K562 (cell line): Measurements from ENCODE around the gene ERMARD. TPM values are rescaled to one million over a fixed set of nuclear protein-coding genes. Genes with fewer than 3 reads are reported as not detected.

Experiments used
- ATAC-seq: fragments of 200-7000 bp; cut with Tn5 transposase; 3 replicates; pipeline ENCODE4 v1.9.1; 2020; ENCODE audit warnings: moderate library complexity
- BruUV-seq: library from RNA; stranded (reverse); fragments of 400-500 nt; replicated peaks from 2 replicates; lab custom pipeline; 2021; lab: Mats Ljungman, UMichigan
- CTCF ChIA-PET: fragments of 300-600 bp; formaldehyde crosslinking; extraction: SDS; loops from one replicate; lab custom pipeline; 2021; ENCODE audit warnings: low intra/inter-chr PET ratio; lab: Yijun Ruan, JAX
- POLR2A ChIA-PET: fragments of 300-600, 350-650 bp; sonication (Branson Sonifier 250); formaldehyde crosslinking; extraction: SDS; loops from one replicate; lab custom pipeline; 2021; ENCODE audit warnings: antibody characterized with exemption, inconsistent platforms; lab: Yijun Ruan, JAX
- DNase-seq, 4 experiments: peaks; one replicate each; pipeline versions ENCODE4 v3.0.0 to v3.0.0-alpha.2; 2011 to 2018; ENCODE audit warnings: low spot score in 3 of 4, mixed read lengths in 3 of 4; ENCODE audit errors: extremely low read depth in 1 of 4
- FAIRE-seq: peaks from 2 replicates; lab custom pipeline; 2011; peaks lifted over from hg19 to GRCh38; lab: Jason Lieb, UNC
- H2AFZ ChIP-seq: 2 replicates; pipeline ENCODE4 v1.6.0; 2011; ENCODE audit warnings: low read depth, low read length, control low read depth, inconsistent platforms
- H3K27ac ChIP-seq: fragments of 200-600 bp; 3 replicates; pipeline ENCODE4 v1.8.0; 2011; ENCODE audit warnings: low read depth, mild to moderate bottlenecking, control low read depth, inconsistent platforms, low read length, moderate library complexity, mixed read lengths; ENCODE audit errors: extremely low read depth
- H3K27me3 ChIP-seq, 2 experiments: fragments of 300-600 bp in 1 of 2; 2 replicates in 1 of 2; 3 replicates in 1 of 2; pipeline versions ENCODE4 v1.6.0 to v1.8.0; 2011; ENCODE audit warnings: inconsistent platforms in 2 of 2, low read length in 2 of 2, mild to moderate bottlenecking in 1 of 2, mixed read lengths in 1 of 2, moderate library complexity in 1 of 2; ENCODE audit not compliant: control insufficient read depth in 2 of 2, insufficient read depth in 2 of 2
- H3K36me3 ChIP-seq: fragments of 300-600 bp; 3 replicates; pipeline ENCODE4 v1.8.0; 2011; ENCODE audit warnings: mild to moderate bottlenecking, low read length, inconsistent platforms; ENCODE audit not compliant: control insufficient read depth, insufficient read depth
- H3K4me1 ChIP-seq, 2 experiments: fragments of 200-600 bp in 1 of 2; replicated peaks in 1 of 2; 2 replicates in 1 of 2; 3 replicates in 1 of 2; pipeline versions ENCODE4 v1.5.1 to v1.8.0; 2011; ENCODE audit warnings: inconsistent platforms in 2 of 2, low read length in 2 of 2, mild to moderate bottlenecking in 1 of 2, mixed read lengths in 1 of 2, moderate library complexity in 1 of 2; ENCODE audit not compliant: control insufficient read depth in 2 of 2, insufficient read depth in 2 of 2
- H3K4me2 ChIP-seq: 2 replicates; pipeline ENCODE4 v1.6.1; 2011; ENCODE audit warnings: low read length, control low read depth, inconsistent platforms, mixed read lengths; ENCODE audit not compliant: insufficient read depth
- H3K4me3 ChIP-seq: fragments of 200-600 bp; sonication (generic), shearing (Covaris generic); 2 replicates; pipeline ENCODE4 v1.5.1; 2016; ENCODE audit warnings: control low read depth, inconsistent platforms
- H3K79me2 ChIP-seq: fragments of 200-600 bp; 3 replicates; pipeline ENCODE4 v1.8.0; 2011; ENCODE audit warnings: low read length, inconsistent platforms; ENCODE audit not compliant: control insufficient read depth, insufficient read depth
- H3K9ac ChIP-seq, 2 experiments: 2 replicates each; pipeline versions ENCODE4 v1.6.0 to v1.6.1; 2011; ENCODE audit warnings: low read depth in 2 of 2, low read length in 2 of 2, control low read depth in 1 of 2, inconsistent platforms in 1 of 2, mild to moderate bottlenecking in 1 of 2, mixed read lengths in 1 of 2; ENCODE audit not compliant: insufficient read depth in 1 of 2
- H3K9me1 ChIP-seq: one replicate; pipeline ENCODE4 v1.6.0; 2011; ENCODE audit warnings: inconsistent platforms, mild to moderate bottlenecking, low read length, moderate library complexity; ENCODE audit not compliant: control insufficient read depth, insufficient read depth
- H3K9me3 ChIP-seq: replicated peaks from 2 replicates; pipeline ENCODE4 v1.5.1; 2011; ENCODE audit warnings: low read depth, low read length, inconsistent platforms; ENCODE audit not compliant: control insufficient read depth, insufficient read depth
- H4K20me1 ChIP-seq: replicated peaks from 2 replicates; pipeline ENCODE4 v1.6.1; 2011; ENCODE audit warnings: low read length, inconsistent platforms, mixed read lengths; ENCODE audit not compliant: control insufficient read depth, insufficient read depth
- EGR1 ChIP-seq: fragments of 450-650 bp; conservative IDR thresholded peaks from 2 replicates; pipeline ENCODE4 v1.6.1; 2017; ENCODE audit warnings: mild to moderate bottlenecking
- FOSL1 ChIP-seq: fragments of 200-800 bp; sonication (Bioruptor generic); conservative IDR thresholded peaks from 2 replicates; pipeline ENCODE4 v1.6.1; 2016; ENCODE audit warnings: missing genetic modification characterization, missing compliant biosample characterization
- FOXA1 ChIP-seq: fragments of 450-650 bp; IDR thresholded peaks from 2 replicates; pipeline ENCODE4 v1.6.1; 2016; ENCODE audit warnings: mild to moderate bottlenecking, borderline replicate concordance
- HMG20A ChIP-seq: fragments of 450-650 bp; formaldehyde crosslinking; conservative IDR thresholded peaks from 2 replicates; pipeline ENCODE4 v1.4.0; 2020; ENCODE audit warnings: mild to moderate bottlenecking, mixed read lengths
- ILK ChIP-seq: fragments of 450-650 bp; IDR thresholded peaks from 2 replicates; pipeline ENCODE4 v1.6.1; 2016; ENCODE audit warnings: missing genetic modification characterization, low read depth, mild to moderate bottlenecking, missing compliant biosample characterization, moderate library complexity, borderline replicate concordance
- NR1H2 ChIP-seq: sonication (generic); formaldehyde crosslinking; IDR thresholded peaks from 2 replicates; pipeline ENCODE4 v1.4.0; 2020; ENCODE audit warnings: mild to moderate bottlenecking, missing genetic modification reagents
- PCBP1 ChIP-seq: fragments of 200-400 bp; formaldehyde crosslinking; IDR thresholded peaks from 2 replicates; pipeline ENCODE4 v1.6.1; 2018; ENCODE audit warnings: mild to moderate bottlenecking, low read depth, low read length; ENCODE audit not compliant: poor library complexity, severe bottlenecking
- PHF8 ChIP-seq: fragments of 200-600 bp; sonication (generic); IDR thresholded peaks from 2 replicates; pipeline ENCODE4 v1.6.1; 2012; ENCODE audit warnings: mixed run types, mild to moderate bottlenecking, inconsistent platforms, low read length, moderate library complexity, borderline replicate concordance
- POU5F1 ChIP-seq: fragments of 150-350 bp; IDR thresholded peaks from 2 replicates; pipeline ENCODE4 v1.6.1; 2014; ENCODE audit warnings: borderline replicate concordance, low read length, low read depth, mild to moderate bottlenecking; ENCODE audit not compliant: partially characterized antibody
- PURB ChIP-seq: sonication (generic); formaldehyde crosslinking; IDR thresholded peaks from 2 replicates; pipeline ENCODE4 v1.9.0; 2021; ENCODE audit warnings: low read depth, mild to moderate bottlenecking, missing genetic modification reagents
- RCOR1 ChIP-seq, 2 experiments: IDR thresholded peaks; 2 replicates each; pipeline ENCODE4 v1.6.1; 2012; ENCODE audit warnings: low read depth in 2 of 2, low read length in 2 of 2, borderline replicate concordance in 1 of 2, improper control_type of control experiment in 1 of 2
- TARDBP ChIP-seq: fragments of 450-650 bp; IDR thresholded peaks from 2 replicates; pipeline ENCODE4 v1.6.1; 2016
- ZNF644 ChIP-seq: fragments of 200-800 bp; sonication (Bioruptor generic); IDR thresholded peaks from 2 replicates; pipeline ENCODE4 v1.6.1; 2016; ENCODE audit warnings: low read depth, missing genetic modification characterization, missing compliant biosample characterization
- WGBS: fragments of 100-300 bp; shearing (Covaris generic); methylation state at CpG from one replicate; pipeline ENCODE4 v1.1.6; 2016; ENCODE audit warnings: low coverage, mixed read lengths; ENCODE audit not compliant: insufficient coverage; ENCODE audit errors: missing lambda C conversion rate; 5-methylcytosine and 5-hydroxymethylcytosine counted together
- in situ Hi-C: fragments of 300-500 bp; cut with MboI; formaldehyde crosslinking; loops from 4 replicates; pipeline ENCODE4 v1.15.0; 2018; ENCODE audit warnings: inconsistent platforms, mixed read lengths
- intact Hi-C: fragments of 100-400 bp; cut with micrococcal nuclease; formaldehyde crosslinking; loops from 2 replicates; pipeline ENCODE4 v1.14.2; 2022
- polyA plus RNA-seq, 8 experiments: library from polyadenylated mRNA; depleted of rRNA in 4 of 8; stranded (reverse) in 5 of 8; unstranded in 3 of 8; fragments of >200 nt; fragmentation: Nextera tagmentation in 2 of 8; fragmentation: Illumina TruSeq in 1 of 8; extraction: Ambion mirVana in 2 of 8; extraction: Trizol in 1 of 8; gene quantifications; 2 replicates each; pipeline versions ENCODE4 v1.2.1 to v1.2.3, GENCODE V29; 2011 to 2014; ENCODE audit warnings: inconsistent platforms in 1 of 8, missing spikeins in 1 of 8
- total RNA-seq, 7 experiments: library from RNA; depleted of rRNA in 6 of 7; stranded (reverse); fragments of >200 nt in 6 of 7; fragmentation: Illumina TruSeq in 2 of 7; extraction: Trizol in 2 of 7; gene quantifications; 2 replicates each; pipeline versions ENCODE4 v1.2.1 to v1.2.3, GENCODE V29; 2011 to 2021; ENCODE audit warnings: low replicate concordance in 1 of 7
- TF ChIP-seq, protein P1 (sequence below): fragments of 250-450 bp; sonication (Bioruptor Pico); IDR thresholded peaks from 2 replicates; pipeline ENCODE4 v1.8.0; 2021; ENCODE audit warnings: moderate library complexity, mild to moderate bottlenecking, inconsistent platforms

The ERMARD gene
- total and polyA plus RNA-seq, 9 of the 15 experiments (the other 6 are each of a cell fraction or from before 2014, with no cell fraction given), result 14.5 to 68.6 (median 27.7) TPM

DNA sequence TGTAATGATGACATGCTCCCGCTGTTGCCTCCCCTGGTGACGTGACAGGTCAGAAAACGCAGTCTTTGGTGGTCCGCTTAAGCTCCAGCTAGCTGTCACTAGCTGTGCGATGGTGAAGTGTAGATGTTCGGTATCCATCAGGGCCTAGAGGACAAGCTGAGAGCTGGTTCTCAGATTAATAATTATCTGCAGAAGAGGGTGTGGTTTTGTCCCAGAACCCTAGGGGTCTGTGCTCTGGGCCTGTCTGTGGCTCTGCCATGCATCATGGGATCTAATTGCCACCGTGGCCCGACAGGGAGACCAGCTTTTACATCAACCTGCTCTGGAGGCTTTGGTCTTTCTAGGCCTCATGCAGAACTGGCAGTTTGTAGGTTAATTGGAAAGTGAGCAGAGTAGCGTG lies 34.1 kb downstream of the ERMARD start (continued):
- no peak for TF ChIP-seq PCBP1

DNA sequence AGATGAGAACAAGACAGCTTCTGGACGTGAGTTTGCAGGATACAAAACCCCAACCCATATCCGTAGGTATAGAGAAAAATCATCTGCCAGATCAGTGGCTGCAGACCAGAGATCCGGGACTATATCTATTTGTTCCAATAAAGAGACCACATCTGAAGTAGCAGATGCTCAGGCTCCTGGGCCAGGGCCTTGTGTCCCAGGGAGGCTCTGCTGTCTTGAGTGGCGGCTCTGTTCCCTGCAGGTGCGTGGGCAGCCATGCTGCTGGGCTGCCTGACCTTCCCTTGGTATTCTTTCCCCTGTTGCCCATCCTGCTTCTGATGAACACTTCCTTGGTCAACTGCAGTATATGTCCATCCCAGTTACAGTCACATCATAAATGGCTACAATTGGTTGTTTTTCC lies 34.9 kb downstream of the ERMARD start:
- H3K27ac ChIP-seq, result no peak overlapping the region
- no peak for DNase-seq
- peaks cover 26 to 54% of the 10 kb centered on the region in 2 experiments; a peak in 4 of 5 replicates for H3K27me3 ChIP-seq
- CTCF ChIA-PET, result no interaction called here
- no peak overlapping the region for H3K4me3 ChIP-seq
- 3% methylated on average over 5 of the region's 5 CpGs for WGBS
- TF ChIP-seq RCOR1 (IDR thresholded peaks at IDR 0.05; ENCODE audit: borderline replicate concordance in 1 of 2, low read depth in 2 of 2, low read length in 2 of 2), result no peak
- TF ChIP-seq FOSL1 (tag), result no peak
- TF ChIP-seq TARDBP, result no peak
- TF ChIP-seq FOXA1, result no peak
- no peak for TF ChIP-seq PHF8
- no peak for TF ChIP-seq POU5F1
- no peak for TF ChIP-seq EGR1
- TF ChIP-seq NR1H2 (CRISPR knock-in tag), result no peak
- no peak for TF ChIP-seq HMG20A
- TF ChIP-seq, protein P1, sequence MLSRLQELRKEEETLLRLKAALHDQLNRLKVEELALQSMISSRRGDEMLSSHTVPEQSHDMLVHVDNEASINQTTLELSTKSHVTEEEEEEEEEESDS (CRISPR knock-in tag), result no peak
- no peak for TF ChIP-seq PURB (CRISPR knock-in tag)
- no peak for TF ChIP-seq ILK (tag)
- no peak for TF ChIP-seq ZNF644 (tag)
- TF ChIP-seq, all 486 proteins: peak for 0
- FAIRE-seq (no peak), ATAC-seq (no peak)
- Histone ChIP-seq H3K36me3 (no peaks in the 10 kb centered on the region), H3K4me1 (peaks cover 11 to 18% of the 10 kb centered on the region in 2 experiments; a peak in 3 of 5 replicates), H3K9ac (no peak overlapping the region), H3K79me2 (no peaks in the 10 kb centered on the region), H3K4me2 (no peak overlapping the region), H4K20me1 (0 out of 2 replicates have a peak, but pooled peaks cover 11% of the 10 kb centered on the region), H2AFZ (no peak overlapping the region), H3K9me1 (peaks cover 2% of the 10 kb centered on the region), H3K9me3 (no peaks in the 10 kb centered on the region)
- POLR2A ChIA-PET, result interaction anchor here (0.7 to 1.4 kb wide), 2 partner anchors 11 to 35 kb away, joined by 3 read pairs; partner anchors contain the start of genes DYNLT2 and ERMARD
- BruUV-seq, result no TSS peak
- in situ Hi-C loops, result no loop called here
- intact Hi-C loops, result no loop called here
